ENCODE data around the gene NUP160.
"Not testable (repeated sequence)": the region's sequence is repeated elsewhere in the genome, so short reads cannot be mapped to it uniquely, and the experiment has no call there.

The NUP160 gene, protein sequence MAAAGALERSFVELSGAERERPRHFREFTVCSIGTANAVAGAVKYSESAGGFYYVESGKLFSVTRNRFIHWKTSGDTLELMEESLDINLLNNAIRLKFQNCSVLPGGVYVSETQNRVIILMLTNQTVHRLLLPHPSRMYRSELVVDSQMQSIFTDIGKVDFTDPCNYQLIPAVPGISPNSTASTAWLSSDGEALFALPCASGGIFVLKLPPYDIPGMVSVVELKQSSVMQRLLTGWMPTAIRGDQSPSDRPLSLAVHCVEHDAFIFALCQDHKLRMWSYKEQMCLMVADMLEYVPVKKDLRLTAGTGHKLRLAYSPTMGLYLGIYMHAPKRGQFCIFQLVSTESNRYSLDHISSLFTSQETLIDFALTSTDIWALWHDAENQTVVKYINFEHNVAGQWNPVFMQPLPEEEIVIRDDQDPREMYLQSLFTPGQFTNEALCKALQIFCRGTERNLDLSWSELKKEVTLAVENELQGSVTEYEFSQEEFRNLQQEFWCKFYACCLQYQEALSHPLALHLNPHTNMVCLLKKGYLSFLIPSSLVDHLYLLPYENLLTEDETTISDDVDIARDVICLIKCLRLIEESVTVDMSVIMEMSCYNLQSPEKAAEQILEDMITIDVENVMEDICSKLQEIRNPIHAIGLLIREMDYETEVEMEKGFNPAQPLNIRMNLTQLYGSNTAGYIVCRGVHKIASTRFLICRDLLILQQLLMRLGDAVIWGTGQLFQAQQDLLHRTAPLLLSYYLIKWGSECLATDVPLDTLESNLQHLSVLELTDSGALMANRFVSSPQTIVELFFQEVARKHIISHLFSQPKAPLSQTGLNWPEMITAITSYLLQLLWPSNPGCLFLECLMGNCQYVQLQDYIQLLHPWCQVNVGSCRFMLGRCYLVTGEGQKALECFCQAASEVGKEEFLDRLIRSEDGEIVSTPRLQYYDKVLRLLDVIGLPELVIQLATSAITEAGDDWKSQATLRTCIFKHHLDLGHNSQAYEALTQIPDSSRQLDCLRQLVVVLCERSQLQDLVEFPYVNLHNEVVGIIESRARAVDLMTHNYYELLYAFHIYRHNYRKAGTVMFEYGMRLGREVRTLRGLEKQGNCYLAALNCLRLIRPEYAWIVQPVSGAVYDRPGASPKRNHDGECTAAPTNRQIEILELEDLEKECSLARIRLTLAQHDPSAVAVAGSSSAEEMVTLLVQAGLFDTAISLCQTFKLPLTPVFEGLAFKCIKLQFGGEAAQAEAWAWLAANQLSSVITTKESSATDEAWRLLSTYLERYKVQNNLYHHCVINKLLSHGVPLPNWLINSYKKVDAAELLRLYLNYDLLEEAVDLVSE (N-terminal part only)

DNA sequence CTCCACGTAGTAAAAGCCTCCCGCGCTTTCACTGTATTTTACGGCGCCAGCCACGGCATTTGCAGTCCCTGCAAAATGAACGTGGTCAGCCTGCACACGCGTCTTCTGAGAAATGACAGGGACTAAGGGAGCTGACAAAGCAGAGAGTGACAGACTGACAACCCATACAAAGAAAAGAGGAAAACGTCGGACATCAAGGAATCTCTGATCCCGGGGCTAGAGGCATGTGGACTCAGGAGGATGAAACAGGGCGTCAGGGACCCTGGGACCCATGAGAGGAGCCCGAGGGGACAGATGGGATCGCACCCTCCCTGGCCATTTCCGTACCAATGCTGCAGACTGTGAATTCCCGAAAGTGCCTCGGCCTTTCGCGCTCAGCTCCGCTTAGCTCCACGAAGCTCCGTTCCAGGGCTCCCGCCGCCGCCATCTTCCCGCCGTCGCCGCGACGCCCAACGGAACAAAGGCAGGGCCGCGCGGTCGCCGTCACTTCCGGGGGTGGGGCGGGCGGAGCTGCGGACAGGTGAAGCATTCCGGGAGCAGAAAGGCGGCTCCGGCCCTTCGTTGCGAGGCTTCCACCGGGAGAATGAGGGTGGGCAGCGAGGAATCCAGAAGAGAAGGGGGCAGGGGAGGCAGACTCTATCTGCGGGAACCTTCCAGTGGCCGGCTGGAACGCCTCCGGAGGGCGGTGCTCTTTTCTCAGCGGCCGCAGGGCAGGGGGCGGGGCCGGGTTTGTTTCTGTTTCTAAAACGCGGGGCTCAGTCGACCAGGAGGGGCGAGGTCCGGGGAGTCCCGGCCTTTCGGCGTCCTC is at the start of gene NUP160:
TSS of gene NUP160 (minus strand) at position 459 of the 808 bp plus-strand sequence. CDS start at position 427, 32 bp downstream.
- DNase-seq = peak; percentile 77

- no peak for DNase-seq
Observed at GRCh38 chr11:47896199-47896598, 48.0 kb upstream of the NUP160 start.

DNA sequence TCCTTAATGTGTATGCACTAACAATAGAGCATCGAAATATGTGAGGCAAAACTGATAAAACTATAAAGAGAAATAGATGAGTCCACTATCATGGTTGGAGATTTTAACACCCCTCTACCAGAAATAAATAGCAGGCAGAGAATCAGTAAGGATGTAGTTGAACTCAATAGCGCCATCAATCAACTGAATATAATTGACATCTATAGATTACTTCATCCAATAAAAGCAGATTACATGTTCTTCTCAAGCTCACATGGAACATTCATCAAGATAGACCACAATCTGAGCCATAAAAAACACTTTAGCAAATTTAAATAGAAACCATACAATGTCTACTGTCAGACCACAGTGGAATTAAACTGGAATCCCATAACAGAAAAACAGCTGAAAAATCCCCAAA is 46.9 kb upstream of the NUP160 start:
- no peak for DNase-seq

DNA sequence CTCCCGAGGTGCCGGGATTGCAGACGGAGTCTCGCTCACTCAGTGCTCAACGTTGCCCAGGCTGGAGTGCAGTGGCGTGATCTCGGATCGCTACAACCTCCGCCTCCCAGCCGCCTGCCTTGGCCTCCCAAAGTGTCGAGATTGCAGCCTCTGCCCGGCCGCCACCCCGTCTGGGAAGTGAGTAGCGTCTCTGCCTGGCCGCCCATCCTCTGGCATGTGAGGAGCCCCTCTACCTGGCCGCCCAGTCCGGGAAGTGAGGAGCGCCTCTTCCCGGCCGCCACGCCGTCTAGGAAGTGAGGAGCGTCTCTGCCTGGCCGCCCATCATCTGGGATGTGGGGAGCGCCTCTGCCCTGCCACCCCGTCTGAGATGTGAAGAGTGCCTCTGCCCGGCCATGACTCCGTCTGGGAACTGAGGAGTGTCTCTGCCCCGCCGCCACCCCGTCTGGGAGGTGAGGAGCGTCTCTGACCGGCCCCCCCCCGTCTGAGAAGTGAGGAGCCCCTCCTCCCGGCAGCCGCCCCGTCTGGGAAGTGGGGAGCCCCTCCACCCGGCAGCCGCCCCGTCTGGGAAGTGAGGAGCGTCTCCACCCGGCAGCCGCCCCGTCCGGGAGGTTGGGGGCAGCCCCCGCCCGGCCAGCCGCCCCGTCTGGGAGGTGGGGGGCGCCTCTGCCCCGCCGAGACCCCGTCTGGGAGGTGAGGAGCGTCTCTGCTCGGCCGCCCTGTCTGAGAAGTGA is 44.6 kb upstream of the NUP160 start:
- not testable (repeated sequence) for DNase-seq

DNA sequence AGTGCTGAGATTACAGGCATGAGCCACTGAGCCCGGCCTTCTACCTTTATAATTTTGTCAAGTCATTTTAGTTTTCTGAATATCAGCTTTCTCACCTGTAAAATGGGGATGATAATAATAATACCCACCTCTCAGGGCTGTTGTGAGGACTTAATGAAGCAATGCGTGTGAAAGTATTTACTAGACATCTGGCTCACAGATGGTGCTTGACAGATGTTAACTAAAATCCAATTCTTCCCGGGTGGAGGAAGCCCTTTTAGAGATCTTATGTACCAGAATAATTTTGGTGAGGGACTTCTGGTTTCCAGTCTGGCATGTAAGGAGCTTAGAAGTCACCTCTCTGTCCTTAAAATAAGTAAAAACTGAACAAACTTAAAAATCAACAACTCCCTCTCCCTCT is 43.7 kb upstream of the NUP160 start:
- DNase-seq = no peak

DNA sequence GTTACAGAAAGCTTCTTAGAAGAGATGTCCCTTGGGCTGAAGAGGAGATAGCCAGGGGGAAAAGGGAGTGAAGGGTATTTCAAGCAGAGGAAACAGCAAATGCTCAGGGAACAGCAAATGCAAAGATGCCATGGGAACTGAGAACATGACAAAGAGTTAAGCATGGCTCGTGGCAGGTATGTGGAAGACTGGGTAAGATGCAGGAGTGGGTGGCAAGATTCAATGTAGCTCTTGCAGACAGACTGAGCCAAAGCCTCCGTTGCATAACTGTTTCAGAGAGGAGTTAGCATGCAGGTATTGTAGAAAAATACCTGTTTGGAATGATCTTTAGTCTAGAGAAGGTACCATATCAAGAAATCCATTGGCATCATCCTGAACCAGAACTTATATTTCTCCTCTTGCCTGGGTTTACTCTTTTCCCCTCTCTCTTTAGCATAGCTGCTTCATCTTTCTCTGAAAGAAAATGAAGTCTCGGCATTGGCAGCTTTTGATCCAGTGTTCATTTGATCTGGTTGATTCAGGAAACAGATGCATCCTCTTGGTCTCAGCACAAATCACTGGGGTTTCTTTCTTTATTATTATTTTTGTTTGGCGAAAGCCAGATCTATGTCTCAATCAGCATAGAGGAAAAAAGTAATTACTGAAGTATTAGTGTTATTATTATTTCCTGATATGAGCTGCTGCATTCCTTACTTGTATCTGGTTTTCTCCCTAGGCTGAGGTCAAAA is 41.7 kb upstream of the NUP160 start:
- DNase-seq = no peak

- no peak for DNase-seq
Observed at GRCh38 chr11:47887910-47888569, 39.9 kb upstream of the NUP160 start.

- DNase-seq = no peak
Observed at GRCh38 chr11:47886096-47886495, 37.9 kb upstream of the NUP160 start.

GRCh38 chr11:47882437-47882836 is 34.3 kb upstream of the NUP160 start:
- DNase-seq = not testable (repeated sequence)

DNA sequence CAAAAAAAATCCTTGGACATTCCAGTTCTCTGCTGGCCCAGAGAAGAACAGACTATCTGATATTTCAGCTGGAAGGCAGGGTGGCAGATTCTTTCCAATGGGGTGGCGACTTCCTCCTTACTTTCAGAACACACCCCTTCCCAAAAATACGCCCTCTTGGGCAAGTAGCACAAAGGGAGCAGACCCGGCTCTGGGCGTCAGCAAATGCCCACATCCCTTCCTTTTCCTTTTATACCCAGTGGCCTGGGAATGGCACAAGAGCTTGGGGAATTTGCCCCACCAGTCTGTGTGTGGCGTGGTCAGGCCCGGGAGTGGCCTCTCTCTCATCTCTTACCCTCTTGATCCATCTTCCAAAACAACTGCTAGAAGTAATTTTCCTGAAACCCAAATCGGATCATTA is 33.0 kb upstream of the NUP160 start:
- no peak for DNase-seq

DNA sequence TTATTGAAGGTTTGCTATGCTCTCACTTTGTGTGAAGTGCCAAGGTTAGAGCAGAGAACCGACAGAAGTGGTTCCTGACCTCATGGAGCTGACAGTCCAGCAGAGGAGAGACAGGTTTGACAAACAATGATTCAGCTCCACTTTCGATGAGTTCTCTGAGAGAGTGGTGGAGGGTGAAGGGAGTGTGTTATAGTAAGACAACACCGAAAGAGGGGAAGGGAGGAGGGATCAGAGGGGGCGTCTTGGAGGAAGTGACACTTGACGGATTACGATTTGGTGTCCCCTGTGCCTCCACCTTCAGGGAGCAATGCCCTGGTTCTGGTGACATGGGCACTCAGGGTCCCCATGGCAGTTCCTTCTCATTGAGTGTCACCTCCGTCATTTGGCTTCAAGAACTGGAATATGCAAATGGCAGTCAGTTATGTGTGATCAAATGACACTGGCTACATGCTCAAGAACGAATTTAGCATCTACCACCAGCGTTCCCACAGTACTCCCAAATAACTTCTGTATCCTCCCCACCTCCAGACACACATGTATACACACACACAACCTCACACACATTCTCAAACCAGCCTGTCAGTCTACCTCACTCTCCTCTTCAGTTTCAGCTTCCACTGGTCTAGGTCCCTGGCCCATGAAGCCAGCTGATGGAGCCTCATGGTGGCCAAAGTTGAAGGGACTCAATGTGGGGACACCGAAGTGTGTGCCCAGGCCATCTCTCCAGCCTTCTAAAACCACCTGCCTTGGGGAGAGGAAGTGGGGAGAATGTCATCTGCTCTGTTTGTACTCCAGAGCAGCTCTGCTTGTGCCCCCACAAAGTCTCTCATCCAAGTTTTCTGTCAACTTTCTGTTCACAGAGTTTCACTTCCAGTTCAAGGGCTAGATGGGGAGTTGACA is 31.4 kb upstream of the NUP160 start:
- no peak for DNase-seq

- DNase-seq = not testable (repeated sequence)
Observed at GRCh38 chr11:47875858-47876257, 27.7 kb upstream of the NUP160 start.

- DNase-seq = no peak
Observed at GRCh38 chr11:47870404-47870803, 22.3 kb upstream of the NUP160 start.

- no peak for DNase-seq
Observed at GRCh38 chr11:47869544-47870393, 21.6 kb upstream of the NUP160 start.

DNA sequence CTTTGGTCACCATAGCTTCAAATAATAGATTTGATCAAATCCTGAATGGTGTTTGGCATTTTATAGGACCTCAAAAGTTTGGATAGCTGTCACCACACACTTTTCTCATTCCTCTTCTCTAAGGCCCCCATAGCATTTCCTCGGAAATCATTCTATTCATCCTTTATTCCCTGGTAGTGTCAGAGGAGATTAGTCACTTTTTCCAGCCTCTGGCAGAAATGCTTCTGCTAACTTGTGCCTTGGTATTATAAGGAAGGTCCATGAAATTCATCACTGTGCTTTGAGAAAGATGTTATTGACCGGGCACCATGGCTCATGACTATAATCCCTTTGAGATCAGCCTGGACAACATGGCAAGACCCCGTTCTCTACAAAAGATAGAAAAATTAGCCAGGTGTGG is 19.7 kb upstream of the NUP160 start:
- DNase-seq = no peak

- DNase-seq = not testable (repeated sequence)
Observed at GRCh38 chr11:47866892-47867291, 18.7 kb upstream of the NUP160 start.

DNA sequence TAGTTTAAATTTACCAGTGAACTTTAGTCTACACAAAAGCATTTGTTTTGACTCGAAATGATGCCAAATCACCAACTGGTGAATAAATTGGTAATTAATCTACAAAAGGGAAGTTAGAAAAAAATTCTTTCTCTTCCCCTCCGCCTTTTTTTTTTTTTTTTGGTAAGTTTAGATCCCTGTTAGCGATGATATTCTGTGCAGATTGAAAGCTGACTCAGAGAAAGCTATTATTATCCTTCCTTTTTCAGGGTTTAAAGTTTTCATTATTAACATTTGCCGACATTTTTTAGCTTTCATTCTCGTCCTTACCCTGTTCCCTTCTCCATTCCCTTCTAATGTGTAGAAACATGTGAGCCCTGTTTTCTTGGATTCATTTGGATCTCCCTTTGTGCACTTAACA is 16.8 kb upstream of the NUP160 start:
- DNase-seq = no peak

GRCh38 chr11:47863898-47864430 is 15.8 kb upstream of the NUP160 start:
- DNase-seq = no peak

All from NCI-H1105 treated with DMSO at 0.1 percent for 48 hours (cell line).